ENCODE results near the gene LCN2.
"Not testable (repeated sequence)": the region's sequence is repeated elsewhere in the genome, so short reads cannot be mapped to it uniquely, and the experiment has no call there.

LCN2 gene

DNA sequence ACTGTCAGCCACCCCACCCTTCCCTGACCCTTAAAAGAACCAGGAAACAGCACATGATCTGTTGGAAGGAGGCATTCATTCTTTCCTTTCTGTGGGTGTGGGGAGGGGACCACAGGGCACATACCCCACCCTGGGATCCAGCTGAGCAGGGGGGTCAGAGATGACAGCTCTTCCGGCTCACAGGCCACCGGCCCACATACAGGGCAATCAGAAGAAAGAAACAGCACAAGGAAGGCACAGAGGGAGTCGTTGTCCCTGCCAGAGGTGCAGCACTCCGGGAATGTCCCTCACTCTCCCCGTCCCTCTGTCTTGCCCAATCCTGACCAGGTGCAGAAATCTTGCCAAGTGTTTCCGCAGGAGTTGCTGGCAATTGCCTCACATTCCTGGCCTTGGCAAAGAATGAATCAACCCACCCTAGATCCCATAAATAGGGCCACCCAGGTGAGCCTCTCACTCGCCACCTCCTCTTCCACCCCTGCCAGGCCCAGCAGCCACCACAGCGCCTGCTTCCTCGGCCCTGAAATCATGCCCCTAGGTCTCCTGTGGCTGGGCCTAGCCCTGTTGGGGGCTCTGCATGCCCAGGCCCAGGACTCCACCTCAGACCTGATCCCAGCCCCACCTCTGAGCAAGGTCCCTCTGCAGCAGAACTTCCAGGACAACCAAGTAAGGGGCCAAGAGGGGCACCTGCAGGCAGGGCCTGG lies at the start of gene LCN2:
LCN2 (plus strand) TSS at position 453 of the 701 bp plus-strand sequence; CDS start at position 526, 73 bp downstream.
- no peak for DNase-seq

- no peak for DNase-seq
Observed at GRCh38 chr9:128099932-128100491, 49.2 kb upstream of the LCN2 start.

GRCh38 chr9:128100581-128100980 lies 48.7 kb upstream of the LCN2 start:
- DNase-seq, result no peak

DNA sequence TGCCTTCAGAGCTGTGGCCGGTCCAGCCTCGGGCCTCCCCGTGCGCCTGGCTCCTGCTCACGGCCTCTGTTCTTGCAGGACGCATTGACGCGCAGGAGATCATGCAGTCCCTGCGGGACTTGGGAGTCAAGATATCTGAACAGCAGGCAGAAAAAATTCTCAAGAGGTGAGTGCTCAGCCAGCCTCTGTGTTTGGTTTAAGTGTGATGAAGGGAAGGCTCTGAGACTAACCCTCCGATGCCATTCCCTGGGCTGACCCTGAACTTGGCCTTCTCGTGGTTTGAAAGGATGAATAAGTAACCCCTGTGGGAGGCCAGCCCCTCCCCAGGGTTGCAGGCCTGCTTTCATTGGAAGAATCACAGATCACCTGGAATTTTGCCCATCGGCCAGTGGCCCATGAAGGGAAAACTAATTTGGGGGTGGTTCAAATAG lies 48.0 kb upstream of the LCN2 start:
- DNase-seq, result no peak

DNA sequence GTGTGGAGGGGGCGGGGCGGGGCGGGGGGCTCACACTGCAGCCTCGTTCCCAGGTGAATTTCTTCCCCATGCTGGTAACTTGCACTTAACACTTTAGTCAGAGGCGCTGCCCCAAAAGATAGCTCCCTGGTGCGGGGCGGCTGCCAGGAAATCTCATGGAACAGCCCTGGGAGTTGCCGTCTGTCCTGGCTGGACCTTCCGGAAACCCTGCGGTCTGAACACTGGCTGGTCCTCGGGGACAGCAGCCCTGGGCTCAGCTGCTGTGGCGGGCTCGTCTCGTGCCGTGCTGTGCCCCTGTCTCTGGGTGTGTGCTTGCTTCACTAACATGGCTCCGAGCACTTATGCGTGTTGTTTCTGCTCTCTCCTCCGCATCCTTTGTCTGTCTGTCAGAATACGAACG lies 47.6 kb upstream of the LCN2 start:
- no peak for DNase-seq

DNA sequence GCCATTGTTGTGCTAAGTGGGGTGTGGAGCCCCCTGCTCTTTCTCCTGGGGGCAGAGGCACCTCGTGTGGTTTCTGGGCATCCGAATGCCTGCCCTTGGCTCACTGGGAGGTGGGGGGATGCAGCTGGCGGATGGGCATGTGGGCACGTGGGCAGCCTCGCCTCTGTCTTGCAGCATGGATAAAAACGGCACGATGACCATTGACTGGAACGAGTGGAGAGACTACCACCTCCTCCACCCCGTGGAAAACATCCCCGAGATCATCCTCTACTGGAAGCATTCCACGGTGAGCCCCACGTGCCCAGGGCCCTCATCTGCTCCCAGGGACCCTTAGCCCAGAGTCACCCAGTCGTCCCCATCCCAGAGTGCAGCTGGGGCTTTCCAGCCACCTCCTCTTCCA lies 47.1 kb upstream of the LCN2 start:
- no peak for DNase-seq

DNA sequence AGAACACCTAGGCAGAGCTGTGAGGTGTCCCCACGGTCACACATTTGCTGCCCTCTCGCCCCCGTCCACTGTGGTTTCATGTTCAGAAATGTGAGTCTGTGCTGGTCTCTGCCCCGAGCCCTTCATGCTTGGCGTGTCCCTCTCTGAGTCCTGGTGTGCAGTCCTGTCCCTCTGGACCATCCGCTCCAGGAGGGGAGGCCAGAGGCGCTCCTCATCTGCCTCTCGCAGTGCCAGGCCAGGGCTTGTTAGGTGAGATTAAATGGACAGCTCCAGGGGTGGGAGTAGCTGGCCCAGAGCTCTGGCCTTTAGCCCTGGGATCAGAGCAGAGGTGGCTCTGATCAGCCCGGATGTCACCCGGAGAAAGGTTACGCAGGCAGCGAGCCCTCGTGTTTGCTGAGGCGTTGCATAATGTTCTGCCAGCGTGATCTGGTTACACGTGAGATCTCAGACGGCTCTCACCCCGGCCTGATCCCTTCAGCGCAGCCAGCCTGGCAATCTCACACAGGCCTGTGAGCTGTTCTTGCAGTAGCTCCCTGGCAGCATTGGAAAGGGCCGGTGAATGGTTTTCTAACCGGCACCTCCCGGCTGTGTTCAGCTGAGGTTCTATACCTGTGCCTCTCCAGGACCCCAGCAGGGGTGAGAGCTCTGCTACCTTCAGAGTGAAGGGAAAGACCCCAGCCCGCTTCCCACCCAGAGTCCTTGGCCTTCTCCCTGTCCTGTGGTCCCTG lies 46.2 kb upstream of the LCN2 start:
- DNase-seq, result no peak

GRCh38 chr9:128103589-128103962 lies 45.7 kb upstream of the LCN2 start:
- no peak for DNase-seq

DNA sequence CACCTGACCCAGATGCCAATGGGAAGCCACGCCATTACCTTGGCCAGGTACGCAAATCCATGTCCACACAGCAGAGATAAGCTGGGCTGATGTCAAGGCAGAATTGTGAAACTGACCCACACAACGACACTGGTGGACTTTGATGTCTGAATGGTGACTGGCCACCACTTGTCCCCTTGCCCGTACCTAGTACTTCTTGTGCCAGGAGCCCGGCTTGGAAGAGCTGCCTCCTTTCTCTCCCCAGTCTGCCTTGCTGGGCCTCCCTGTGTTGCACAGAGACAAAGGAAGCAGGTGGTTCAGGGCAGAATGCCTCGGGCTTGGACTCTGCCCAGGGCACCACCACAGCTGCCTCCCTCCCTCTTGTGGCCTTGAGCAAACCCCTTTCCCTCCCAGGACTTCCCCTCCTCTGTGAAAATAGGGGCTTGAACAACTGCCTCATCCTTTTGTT lies 45.1 kb upstream of the LCN2 start:
- DNase-seq, result peak; percentile 5

DNA sequence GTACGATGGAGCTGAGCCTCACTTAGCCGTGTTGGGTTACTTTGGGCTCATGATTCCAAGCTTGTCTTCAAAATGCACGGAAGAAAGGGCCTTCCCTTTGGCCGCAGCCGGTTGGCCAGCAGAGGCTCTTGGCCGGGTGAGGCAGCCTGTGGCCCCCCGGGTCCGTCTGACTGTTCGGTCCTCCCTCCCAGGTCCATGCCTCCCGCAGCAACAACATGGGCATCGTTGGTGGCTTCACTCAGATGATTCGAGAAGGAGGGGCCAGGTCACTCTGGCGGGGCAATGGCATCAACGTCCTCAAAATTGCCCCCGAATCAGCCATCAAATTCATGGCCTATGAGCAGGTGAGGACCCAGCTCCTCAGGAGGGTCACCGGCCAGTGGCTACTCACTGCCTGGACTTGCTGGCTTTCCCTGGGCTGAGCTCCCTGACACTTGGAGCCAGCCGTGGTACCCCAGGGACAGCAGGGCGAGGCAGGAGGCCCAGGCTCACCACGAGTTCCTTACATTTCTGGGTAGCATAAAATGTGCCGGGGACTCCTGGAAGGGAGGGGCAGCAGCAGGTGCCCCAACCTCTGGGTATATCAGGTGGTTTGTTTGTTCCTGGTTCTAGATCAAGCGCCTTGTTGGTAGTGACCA lies 43.6 kb upstream of the LCN2 start:
- DNase-seq, result no peak

GRCh38 chr9:128106181-128106939 lies 42.9 kb upstream of the LCN2 start:
- no peak for DNase-seq

- DNase-seq, result no peak
Observed at GRCh38 chr9:128106940-128107467, 42.2 kb upstream of the LCN2 start.

DNA sequence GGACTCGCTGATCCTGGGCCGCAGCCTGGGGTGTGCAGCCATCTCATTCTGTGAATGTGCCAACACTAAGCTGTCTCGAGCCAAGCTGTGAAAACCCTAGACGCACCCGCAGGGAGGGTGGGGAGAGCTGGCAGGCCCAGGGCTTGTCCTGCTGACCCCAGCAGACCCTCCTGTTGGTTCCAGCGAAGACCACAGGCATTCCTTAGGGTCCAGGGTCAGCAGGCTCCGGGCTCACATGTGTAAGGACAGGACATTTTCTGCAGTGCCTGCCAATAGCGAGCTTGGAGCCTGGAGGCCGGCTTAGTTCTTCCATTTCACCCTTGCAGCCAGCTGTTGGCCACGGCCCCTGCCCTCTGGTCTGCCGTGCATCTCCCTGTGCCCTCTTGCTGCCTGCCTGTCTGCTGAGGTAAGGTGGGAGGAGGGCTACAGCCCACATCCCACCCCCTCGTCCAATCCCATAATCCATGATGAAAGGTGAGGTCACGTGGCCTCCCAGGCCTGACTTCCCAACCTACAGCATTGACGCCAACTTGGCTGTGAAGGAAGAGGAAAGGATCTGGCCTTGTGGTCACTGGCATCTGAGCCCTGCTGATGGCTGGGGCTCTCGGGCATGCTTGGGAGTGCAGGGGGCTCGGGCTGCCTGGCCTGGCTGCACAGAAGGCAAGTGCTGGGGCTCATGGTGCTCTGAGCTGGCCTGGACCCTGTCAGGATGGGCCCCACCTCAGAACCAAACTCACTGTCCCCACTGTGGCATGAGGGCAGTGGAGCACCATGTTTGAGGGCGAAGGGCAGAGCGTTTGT lies 41.6 kb upstream of the LCN2 start:
- DNase-seq, result no peak

DNA sequence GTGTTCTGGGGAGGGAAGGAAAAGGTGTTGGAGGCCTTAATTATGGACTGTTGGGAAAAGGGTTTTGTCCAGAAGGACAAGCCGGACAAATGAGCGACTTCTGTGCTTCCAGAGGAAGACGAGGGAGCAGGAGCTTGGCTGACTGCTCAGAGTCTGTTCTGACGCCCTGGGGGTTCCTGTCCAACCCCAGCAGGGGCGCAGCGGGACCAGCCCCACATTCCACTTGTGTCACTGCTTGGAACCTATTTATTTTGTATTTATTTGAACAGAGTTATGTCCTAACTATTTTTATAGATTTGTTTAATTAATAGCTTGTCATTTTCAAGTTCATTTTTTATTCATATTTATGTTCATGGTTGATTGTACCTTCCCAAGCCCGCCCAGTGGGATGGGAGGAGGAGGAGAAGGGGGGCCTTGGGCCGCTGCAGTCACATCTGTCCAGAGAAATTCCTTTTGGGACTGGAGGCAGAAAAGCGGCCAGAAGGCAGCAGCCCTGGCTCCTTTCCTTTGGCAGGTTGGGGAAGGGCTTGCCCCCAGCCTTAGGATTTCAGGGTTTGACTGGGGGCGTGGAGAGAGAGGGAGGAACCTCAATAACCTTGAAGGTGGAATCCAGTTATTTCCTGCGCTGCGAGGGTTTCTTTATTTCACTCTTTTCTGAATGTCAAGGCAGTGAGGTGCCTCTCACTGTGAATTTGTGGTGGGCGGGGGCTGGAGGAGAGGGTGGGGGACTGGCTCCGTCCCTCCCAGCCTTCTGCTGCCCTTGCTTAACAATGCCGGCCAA lies 40.8 kb upstream of the LCN2 start:
- no peak for DNase-seq

GRCh38 chr9:128109050-128109709 lies 40.1 kb upstream of the LCN2 start:
- DNase-seq, result no peak

- DNase-seq, result not testable (repeated sequence)
Observed at GRCh38 chr9:128111726-128112125, 37.5 kb upstream of the LCN2 start.

DNA sequence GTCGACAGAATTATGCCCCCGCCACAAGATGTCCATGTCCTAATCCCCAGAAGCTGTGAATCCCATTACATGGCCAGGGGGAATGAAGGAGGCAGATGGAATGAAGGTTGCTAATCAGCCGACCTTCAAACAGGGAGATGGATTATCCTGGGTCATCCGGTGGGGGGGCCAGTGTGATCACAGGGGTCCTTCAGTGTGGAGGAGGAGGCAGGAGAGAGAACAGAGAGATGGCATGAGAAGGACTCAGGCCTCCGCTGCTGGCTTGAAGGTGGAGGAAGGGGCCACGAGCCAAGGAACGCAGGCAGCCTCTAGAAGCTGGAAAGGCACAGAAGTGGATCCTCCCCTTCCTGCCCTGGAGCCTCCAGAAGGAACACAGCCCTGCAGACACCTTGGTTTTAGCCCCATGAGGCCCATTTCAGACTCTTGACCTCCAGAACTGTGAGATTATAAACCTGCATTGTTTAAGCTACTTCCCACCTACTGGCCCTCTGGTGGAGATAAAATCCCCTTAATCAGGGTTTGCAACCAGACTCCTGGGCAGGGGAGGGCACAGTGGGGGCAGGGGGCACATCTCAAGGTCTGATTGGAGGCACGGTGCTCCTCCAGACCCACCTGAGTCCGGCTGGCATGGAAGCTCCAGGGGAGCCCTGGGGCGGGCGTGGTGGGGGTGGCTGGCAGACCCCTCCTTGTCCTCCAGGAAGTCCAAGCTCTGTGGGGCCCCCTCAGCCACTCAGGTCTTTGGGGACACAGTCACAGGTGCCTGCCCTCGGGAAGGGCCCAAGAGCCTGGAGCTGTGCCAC lies 35.5 kb upstream of the LCN2 start:
- no peak for DNase-seq

GRCh38 chr9:128114326-128115186 lies 34.7 kb upstream of the LCN2 start:
- DNase-seq, result no peak
